ENCODE measurements around the gene PGAP6.
A peak's percentile ranks its signal among the peaks of the same experiment; 100 is the strongest.

The PGAP6 gene, protein sequence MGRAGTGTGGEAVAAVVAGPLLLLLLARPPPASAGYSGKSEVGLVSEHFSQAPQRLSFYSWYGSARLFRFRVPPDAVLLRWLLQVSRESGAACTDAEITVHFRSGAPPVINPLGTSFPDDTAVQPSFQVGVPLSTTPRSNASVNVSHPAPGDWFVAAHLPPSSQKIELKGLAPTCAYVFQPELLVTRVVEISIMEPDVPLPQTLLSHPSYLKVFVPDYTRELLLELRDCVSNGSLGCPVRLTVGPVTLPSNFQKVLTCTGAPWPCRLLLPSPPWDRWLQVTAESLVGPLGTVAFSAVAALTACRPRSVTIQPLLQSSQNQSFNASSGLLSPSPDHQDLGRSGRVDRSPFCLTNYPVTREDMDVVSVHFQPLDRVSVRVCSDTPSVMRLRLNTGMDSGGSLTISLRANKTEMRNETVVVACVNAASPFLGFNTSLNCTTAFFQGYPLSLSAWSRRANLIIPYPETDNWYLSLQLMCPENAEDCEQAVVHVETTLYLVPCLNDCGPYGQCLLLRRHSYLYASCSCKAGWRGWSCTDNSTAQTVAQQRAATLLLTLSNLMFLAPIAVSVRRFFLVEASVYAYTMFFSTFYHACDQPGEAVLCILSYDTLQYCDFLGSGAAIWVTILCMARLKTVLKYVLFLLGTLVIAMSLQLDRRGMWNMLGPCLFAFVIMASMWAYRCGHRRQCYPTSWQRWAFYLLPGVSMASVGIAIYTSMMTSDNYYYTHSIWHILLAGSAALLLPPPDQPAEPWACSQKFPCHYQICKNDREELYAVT

DNA sequence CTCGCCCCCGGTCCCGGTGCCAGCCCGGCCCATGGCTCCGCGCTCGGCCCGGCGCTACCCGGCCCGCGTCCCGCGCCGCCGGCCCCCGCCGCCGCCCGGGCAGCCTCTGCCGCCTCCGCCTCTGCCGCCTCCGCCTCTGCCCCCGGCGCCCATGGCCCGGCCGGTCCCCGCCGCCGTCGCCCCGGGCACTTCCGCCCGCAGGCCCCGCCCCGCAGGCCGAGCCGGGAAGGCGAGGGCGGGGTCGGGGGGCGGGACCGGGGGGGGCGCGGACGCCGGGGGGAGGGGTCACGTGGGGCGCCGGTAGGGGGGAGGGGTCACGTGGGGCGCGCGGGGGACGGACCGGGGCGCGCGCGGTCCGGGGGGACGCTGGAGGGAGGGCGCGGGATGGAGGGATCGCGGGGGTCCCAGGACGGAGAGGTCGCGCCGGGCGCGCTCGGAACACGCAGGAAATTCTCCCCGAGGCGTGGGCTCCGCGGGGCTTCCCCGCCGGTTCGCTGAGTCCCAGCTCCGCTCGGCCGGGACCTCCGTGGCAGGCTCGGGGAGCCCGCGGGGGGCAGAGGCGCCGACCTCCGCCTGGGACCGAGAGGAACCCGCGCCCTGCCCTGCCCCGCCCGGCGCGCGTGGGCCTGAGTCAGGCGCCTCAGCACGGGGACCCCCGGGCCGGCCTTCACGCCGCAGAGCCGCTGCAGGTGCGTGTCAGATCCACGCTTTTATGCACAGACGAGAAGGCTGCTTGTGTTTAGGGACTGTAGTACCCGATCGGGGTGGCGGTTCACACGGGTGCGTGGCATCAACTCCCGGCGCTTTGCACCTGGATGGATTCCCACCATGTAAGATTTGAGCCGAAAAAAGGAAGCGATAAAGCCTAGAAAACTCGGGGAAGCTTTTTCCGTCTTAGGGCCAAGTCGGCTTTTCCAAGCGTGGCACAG lies at the start of gene PGAP6:
TSS of gene PGAP6 (minus strand) at position 190 of the 929 bp plus-strand sequence. CDS start at position 33, 157 bp downstream.
- peak within 1 kb of the TSS; percentile 76 for H3K4me3 ChIP-seq (replicated peaks; ENCODE audit: low read depth, low read length)
- peak; percentile 42 for DNase-seq (ENCODE audit: low read depth)
- TF ChIP-seq, protein P1, sequence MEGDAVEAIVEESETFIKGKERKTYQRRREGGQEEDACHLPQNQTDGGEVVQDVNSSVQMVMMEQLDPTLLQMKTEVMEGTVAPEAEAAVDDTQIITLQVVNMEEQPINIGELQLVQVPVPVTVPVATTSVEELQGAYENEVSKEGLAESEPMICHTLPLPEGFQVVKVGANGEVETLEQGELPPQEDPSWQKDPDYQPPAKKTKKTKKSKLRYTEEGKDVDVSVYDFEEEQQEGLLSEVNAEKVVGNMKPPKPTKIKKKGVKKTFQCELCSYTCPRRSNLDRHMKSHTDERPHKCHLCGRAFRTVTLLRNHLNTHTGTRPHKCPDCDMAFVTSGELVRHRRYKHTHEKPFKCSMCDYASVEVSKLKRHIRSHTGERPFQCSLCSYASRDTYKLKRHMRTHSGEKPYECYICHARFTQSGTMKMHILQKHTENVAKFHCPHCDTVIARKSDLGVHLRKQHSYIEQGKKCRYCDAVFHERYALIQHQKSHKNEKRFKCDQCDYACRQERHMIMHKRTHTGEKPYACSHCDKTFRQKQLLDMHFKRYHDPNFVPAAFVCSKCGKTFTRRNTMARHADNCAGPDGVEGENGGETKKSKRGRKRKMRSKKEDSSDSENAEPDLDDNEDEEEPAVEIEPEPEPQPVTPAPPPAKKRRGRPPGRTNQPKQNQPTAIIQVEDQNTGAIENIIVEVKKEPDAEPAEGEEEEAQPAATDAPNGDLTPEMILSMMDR (IDR thresholded peaks at IDR 0.05; ENCODE audit: low read length, missing control alignments) = no peak

DNA sequence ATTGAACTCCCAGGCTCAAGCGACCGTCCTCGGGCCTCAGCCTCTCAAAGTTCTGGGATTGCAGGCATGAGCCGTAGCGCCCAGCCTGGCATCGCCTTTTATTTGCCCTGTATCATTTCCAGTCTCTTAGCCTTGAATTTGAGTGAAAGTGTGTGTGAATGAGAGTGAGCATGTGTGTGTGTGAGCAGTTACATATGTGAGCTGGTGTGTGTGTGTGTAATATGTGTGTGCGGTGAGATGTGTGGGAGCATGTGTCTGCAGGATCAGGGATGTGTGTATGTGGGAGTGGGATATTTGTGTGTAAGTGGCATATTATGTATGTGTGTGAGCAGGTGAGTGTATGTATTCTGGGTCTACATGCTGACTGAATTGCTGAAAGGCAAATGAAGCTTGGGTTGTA lies 49.1 kb upstream of the PGAP6 start:
- TF ChIP-seq, protein P1 (IDR thresholded peaks at IDR 0.05; ENCODE audit: low read length, missing control alignments) = no peak
- H3K4me3 ChIP-seq (replicated peaks; ENCODE audit: low read depth, low read length) = no peak overlapping the region
- no peak for DNase-seq (ENCODE audit: low read depth)

DNA sequence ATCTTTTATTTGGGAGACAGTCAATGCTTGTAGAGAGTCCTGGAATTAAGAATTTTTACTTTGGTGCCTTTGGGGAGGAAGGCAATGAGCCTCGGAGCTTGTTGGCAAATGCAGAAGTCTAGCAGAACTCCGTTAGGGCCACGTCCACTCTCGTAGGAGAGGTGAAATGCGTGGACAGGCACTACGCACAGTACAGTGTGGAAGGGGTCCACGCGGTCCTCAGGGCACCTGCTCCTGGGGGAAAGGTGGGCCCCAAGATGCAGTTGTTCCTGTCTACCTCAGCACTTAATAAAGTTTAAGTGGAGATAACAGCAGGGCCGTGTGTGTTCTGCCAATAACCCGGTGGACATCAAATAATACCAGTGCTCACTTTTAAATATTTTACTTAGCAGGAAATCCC lies 45.5 kb upstream of the PGAP6 start:
- no peak for DNase-seq (ENCODE audit: low read depth)
- peak overlapping the region; percentile 73 for H3K4me3 ChIP-seq (replicated peaks; ENCODE audit: low read depth, low read length)
- TF ChIP-seq, protein P1 (IDR thresholded peaks at IDR 0.05; ENCODE audit: low read length, missing control alignments) = no peak

DNA sequence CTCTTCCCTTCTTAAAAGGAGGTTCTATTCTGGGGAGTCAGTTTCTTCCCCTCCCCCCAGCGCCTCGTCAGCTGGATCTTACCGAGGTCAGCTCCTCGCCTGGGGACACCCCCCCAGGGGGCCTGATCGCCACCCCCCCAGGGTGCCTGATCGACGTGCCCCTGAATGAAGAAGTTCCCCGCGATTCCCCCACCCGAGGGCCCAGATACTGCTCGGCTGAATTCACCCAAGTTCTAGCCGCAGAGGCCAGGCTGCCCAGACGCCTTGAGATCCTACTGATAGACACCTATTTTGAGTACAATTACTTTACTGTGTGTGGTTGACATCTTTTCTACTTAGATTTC lies 45.1 kb upstream of the PGAP6 start:
- DNase-seq (ENCODE audit: low read depth) = no peak
- H3K4me3 ChIP-seq (replicated peaks; ENCODE audit: low read depth, low read length) = peak overlapping the region; percentile 73
- TF ChIP-seq, protein P1 (IDR thresholded peaks at IDR 0.05; ENCODE audit: low read length, missing control alignments) = no peak

DNA sequence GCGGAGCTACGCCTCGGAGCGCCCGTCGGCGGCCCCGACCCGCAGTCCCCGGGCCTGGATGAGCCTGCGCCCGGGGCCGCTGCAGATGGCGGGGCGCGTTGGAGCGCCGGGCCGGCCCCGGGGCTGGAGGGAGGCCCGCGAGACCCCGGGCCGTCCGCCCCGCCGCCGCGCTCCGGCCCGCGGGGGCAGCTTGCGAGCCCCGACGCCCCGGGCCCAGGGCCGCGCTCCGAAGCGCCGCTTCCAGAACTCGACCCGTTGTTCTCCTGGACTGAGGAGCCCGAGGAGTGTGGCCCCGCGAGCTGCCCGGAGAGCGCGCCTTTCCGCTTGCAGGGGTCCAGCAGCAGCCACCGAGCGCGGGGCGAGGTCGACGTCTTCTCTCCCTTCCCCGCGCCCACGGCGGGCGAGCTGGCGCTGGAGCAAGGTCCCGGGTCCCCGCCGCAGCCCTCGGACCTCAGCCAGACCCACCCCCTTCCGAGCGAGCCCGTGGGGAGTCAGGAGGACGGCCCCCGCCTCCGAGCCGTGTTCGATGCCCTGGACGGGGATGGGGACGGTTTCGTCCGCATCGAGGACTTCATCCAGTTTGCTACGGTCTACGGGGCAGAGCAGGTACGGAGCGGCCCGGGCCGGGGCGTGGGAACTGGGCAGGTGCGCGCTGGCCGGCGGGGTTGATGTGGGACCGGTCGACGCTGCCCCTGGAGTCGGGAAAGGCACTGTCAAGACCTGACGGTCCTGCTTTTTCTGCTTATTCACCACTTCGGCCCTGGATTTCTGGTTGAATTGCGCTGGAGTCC lies 44.5 kb upstream of the PGAP6 start:
- no peak for DNase-seq (ENCODE audit: low read depth)
- peak overlapping the region; percentile 73 for H3K4me3 ChIP-seq (replicated peaks; ENCODE audit: low read depth, low read length)
- TF ChIP-seq, protein P1 (IDR thresholded peaks at IDR 0.05; ENCODE audit: low read length, missing control alignments) = no peak

DNA sequence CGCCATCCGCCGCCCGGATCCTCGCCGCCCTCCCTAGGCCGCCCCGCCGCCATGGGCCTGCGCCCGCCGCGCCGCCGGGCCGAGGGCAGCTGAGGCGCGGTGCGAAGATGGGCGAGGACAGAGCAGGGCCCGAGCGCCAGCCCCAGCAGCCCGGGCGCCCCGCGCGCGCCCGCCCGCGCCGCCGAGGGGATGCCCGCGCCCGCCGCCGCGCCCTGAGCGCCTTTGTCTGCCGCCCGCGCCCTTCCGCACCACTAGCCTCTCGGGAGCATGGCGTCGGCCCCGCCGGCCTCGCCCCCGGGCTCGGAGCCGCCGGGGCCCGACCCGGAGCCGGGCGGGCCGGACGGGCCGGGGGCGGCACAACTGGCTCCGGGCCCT lies 43.9 kb upstream of the PGAP6 start:
- DNase-seq (ENCODE audit: low read depth) = no peak
- H3K4me3 ChIP-seq (replicated peaks; ENCODE audit: low read depth, low read length) = peak overlapping the region; percentile 73
- TF ChIP-seq, protein P1 (IDR thresholded peaks at IDR 0.05; ENCODE audit: low read length, missing control alignments) = no peak

Data from fibroblast of pulmonary artery (primary cell).